ENCODE data around the gene SDK1.

Gene SDK1

DNA sequence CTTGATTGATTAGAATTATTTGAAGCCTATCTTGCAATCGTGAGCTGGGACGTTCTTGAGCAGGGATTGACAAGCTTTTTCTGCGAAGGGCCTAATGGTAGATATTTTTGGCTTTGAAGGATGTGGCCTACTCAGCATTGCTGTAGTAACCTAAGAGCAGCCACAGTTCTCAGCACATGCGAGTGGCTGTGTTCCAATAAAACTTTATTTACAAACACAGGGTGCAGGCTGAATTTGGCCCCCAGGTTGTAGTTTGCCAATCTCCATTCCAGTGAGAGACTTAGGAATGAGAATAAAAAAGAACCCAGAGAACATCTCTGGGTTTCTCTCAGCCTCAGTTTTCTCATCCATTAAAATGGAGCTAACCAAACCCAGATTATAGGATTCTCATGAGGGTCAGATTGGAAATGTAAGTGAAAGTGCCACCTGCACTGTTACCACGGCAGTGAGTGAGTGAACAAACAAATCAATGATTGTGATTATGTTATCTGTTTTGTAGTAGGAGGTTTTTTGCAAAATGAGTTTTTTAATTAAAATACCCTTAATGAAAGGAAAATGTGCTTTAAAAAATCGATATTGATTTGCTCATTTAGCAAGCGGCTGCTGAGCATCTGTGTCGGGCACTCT is 664.0 kb downstream of the SDK1 start:
- TF ChIP-seq, protein P1, sequence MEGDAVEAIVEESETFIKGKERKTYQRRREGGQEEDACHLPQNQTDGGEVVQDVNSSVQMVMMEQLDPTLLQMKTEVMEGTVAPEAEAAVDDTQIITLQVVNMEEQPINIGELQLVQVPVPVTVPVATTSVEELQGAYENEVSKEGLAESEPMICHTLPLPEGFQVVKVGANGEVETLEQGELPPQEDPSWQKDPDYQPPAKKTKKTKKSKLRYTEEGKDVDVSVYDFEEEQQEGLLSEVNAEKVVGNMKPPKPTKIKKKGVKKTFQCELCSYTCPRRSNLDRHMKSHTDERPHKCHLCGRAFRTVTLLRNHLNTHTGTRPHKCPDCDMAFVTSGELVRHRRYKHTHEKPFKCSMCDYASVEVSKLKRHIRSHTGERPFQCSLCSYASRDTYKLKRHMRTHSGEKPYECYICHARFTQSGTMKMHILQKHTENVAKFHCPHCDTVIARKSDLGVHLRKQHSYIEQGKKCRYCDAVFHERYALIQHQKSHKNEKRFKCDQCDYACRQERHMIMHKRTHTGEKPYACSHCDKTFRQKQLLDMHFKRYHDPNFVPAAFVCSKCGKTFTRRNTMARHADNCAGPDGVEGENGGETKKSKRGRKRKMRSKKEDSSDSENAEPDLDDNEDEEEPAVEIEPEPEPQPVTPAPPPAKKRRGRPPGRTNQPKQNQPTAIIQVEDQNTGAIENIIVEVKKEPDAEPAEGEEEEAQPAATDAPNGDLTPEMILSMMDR (conservative IDR thresholded peaks at IDR 0.05; ENCODE audit: low read length), result no peak
- no peak for DNase-seq (ENCODE audit: low read depth)
- no peak overlapping the region for H3K4me3 ChIP-seq (ENCODE audit: low read length)

DNA sequence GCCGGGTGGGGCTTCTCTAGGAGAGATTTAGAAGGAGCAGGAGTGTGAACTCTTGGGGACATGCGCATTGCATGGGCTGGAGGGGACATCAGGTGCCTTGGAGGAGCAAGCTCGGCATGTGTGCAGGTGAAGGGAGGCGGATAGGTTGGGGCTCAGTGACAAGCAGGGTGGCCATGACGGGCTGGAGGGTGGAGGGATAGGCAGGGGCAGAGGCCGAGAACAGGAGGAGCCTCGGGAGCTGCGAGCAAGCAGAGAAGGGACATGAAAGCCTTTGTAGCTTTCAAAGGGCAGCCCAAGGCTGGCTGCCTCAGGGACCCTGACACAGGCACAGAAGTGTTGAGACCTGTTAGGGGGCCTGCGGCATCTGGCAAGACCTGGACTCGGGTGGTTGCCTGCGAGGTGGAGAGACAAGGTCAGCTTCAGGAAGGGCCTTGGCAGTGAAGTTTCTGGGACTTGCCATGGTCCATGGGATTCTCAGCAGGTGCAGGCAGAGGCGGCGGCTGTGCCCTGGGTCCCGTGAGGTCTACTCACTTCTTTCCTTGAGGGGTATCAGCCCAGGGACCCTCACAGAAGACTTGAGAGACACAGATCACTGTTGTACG is 664.8 kb downstream of the SDK1 start:
- H3K4me3 ChIP-seq (ENCODE audit: low read length), result no peak overlapping the region
- TF ChIP-seq, protein P1 (conservative IDR thresholded peaks at IDR 0.05; ENCODE audit: low read length), result no peak
- no peak for DNase-seq (ENCODE audit: low read depth)

DNA sequence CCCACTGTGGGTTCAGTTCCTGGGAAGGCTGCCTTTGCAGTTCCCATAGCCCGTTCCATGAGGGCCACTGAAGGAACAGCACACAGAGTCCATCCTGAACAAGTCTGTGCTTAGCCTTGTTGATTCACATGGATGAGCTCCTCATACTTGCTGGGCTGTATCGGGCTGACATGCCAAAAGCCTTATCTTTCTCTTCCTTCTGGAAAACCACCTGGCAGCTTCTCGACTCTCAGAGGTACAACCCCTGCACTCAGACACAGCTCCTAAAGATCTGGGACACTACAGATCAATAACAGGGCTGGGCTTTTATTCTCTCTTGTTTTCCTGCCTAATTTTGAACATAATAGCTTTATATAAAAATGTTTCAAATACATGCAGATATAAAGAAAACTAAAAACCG is 667.2 kb downstream of the SDK1 start:
- no peak overlapping the region for H3K4me3 ChIP-seq (ENCODE audit: low read length)
- TF ChIP-seq, protein P1 (conservative IDR thresholded peaks at IDR 0.05; ENCODE audit: low read length), result no peak
- DNase-seq (ENCODE audit: low read depth), result no peak

DNA sequence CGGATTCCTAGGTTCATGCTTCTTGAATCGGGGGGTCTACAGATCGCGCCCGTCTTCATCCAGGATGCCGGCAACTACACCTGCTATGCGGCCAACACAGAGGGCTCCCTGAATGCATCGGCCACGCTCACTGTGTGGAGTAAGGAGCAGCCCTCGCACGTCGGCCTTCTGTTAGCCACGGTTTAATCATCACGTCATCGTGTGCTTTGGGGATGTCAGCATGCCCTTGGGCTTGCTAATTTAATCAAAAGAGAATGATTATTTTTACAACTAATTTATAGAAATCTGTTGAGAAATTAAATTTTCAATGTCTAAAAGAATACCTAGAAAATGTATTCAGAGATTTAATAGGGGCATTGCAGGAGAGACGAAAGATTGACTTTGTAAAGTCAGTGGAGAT is 668.2 kb downstream of the SDK1 start:
- no peak overlapping the region for H3K4me3 ChIP-seq (ENCODE audit: low read length)
- TF ChIP-seq, protein P1 (conservative IDR thresholded peaks at IDR 0.05; ENCODE audit: low read length), result no peak
- DNase-seq (ENCODE audit: low read depth), result no peak

DNA sequence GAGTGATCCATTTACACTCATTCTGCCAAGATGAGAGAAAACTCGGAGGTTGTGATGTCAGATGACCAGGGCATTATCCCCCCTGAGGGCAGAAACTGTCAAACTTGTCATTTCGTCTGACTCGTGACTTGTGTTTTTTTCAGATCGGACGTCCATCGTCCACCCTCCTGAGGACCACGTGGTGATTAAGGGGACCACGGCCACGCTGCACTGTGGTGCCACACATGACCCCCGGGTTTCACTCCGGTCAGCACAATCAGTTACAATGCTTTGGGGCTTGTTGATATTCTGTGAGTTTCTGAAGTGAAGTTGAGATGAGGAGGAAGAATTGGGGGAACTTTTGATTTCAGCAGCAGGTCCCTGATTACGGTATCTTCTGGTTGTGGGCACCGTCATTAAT is 670.3 kb downstream of the SDK1 start:
- no peak overlapping the region for H3K4me3 ChIP-seq (ENCODE audit: low read length)
- TF ChIP-seq, protein P1 (conservative IDR thresholded peaks at IDR 0.05; ENCODE audit: low read length), result no peak
- DNase-seq (ENCODE audit: low read depth), result no peak

DNA sequence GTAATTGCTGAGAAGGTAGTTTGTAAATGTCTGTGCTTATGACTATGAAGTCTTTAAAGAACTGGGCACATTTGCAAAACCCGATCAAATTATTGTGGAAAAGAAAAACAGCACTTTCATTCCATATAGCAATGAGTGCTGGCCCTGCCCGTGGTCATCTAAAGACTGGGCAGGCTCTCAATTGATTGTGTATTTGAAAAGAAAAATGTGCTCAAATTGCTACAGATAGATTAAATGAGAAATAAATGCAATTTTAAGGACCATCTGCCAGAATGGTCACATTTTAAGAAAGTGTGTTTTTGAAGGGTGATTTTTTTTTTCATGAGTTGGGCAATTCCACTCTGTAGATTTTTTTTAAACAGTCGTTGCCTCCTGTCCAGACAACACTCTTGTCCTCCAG is 672.2 kb downstream of the SDK1 start:
- no peak for DNase-seq (ENCODE audit: low read depth)
- no peak overlapping the region for H3K4me3 ChIP-seq (ENCODE audit: low read length)
- TF ChIP-seq, protein P1 (conservative IDR thresholded peaks at IDR 0.05; ENCODE audit: low read length), result no peak

DNA sequence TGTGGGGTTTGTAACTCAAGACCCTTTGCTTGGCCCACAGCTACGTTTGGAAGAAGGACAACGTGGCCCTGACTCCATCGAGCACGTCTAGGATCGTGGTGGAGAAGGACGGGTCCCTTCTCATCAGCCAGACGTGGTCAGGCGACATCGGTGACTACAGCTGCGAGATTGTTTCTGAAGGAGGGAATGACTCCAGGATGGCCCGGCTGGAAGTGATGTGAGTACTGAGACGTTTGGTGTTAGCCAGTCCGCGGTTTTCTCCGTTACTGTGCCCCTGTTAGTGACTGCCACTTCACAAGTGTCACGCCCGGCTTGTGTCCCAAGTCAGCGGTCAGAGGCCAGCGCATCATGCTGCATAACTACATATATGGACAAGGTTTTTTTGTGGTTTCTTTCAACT is 673.3 kb downstream of the SDK1 start:
- no peak for DNase-seq (ENCODE audit: low read depth)
- TF ChIP-seq, protein P1 (conservative IDR thresholded peaks at IDR 0.05; ENCODE audit: low read length), result no peak
- no peak overlapping the region for H3K4me3 ChIP-seq (ENCODE audit: low read length)

Data from AG10803 (cell line).